HEK293T (cell line): ENCODE results near the gene TMEM134.

Source experiments
- CTCF ChIA-PET: fragments of 350-600 bp; formaldehyde crosslinking; extraction: SDS; loops from one replicate; lab custom pipeline; 2021; ENCODE audit warnings: antibody characterized with exemption, inconsistent platforms; lab: Yijun Ruan, JAX
- POLR2A ChIA-PET: fragments of 350-600 bp; formaldehyde crosslinking; extraction: SDS; loops from one replicate; lab custom pipeline; 2020; ENCODE audit warnings: antibody characterized with exemption, inconsistent platforms; lab: Yijun Ruan, JAX
- DNase-seq: peaks from one replicate; pipeline ENCODE4 v3.0.0; 2012; ENCODE audit warnings: mixed read lengths; ENCODE audit errors: extremely low spot score
- ARNT ChIP-seq: fragments of 450-650 bp; IDR thresholded peaks from 2 replicates; pipeline ENCODE4 v1.6.1; 2017; ENCODE audit warnings: mild to moderate bottlenecking
- BHLHE40 ChIP-seq: fragments of 450-650 bp; IDR thresholded peaks from 2 replicates; pipeline ENCODE4 v1.6.1; 2016; ENCODE audit warnings: mild to moderate bottlenecking, moderate library complexity, borderline replicate concordance
- CTBP1 ChIP-seq: fragments of 450-650 bp; IDR thresholded peaks from 2 replicates; pipeline ENCODE4 v1.6.1; 2016; ENCODE audit warnings: borderline replicate concordance
- ELF4 ChIP-seq: fragments of 450-650 bp; IDR thresholded peaks from 2 replicates; pipeline ENCODE4 v1.6.1; 2017; ENCODE audit warnings: antibody characterized with exemption
- FOXA1 ChIP-seq: fragments of 450-650 bp; IDR thresholded peaks from 2 replicates; pipeline ENCODE4 v1.6.1; 2016; ENCODE audit warnings: mild to moderate bottlenecking
- FOXK2 ChIP-seq: fragments of 450-650 bp; IDR thresholded peaks from 2 replicates; pipeline ENCODE4 v1.6.1; 2016; ENCODE audit warnings: mild to moderate bottlenecking
- FOXM1 ChIP-seq: fragments of 450-650 bp; IDR thresholded peaks from 2 replicates; pipeline ENCODE4 v1.6.1; 2017; ENCODE audit warnings: mild to moderate bottlenecking, borderline replicate concordance
- HDGF ChIP-seq: fragments of 450-650 bp; IDR thresholded peaks from 2 replicates; pipeline ENCODE4 v1.6.1; 2017; ENCODE audit warnings: antibody characterized with exemption, borderline replicate concordance
- L3MBTL2 ChIP-seq: fragments of 450-650 bp; conservative IDR thresholded peaks from 2 replicates; pipeline ENCODE4 v1.6.1; 2016; ENCODE audit warnings: mild to moderate bottlenecking
- LEF1 ChIP-seq: fragments of 450-650 bp; IDR thresholded peaks from 2 replicates; pipeline ENCODE4 v1.6.1; 2017; ENCODE audit warnings: mild to moderate bottlenecking, borderline replicate concordance
- NFRKB ChIP-seq: fragments of 450-650 bp; IDR thresholded peaks from 2 replicates; pipeline ENCODE4 v1.6.1; 2016; ENCODE audit warnings: mild to moderate bottlenecking, moderate library complexity
- PKNOX1 ChIP-seq: fragments of 450-650 bp; IDR thresholded peaks from 2 replicates; pipeline ENCODE4 v1.6.1; 2016
- SP1 ChIP-seq: fragments of 450-650 bp; IDR thresholded peaks from 2 replicates; pipeline ENCODE4 v1.6.1; 2017
- SUZ12 ChIP-seq: fragments of 450-650 bp; IDR thresholded peaks from 2 replicates; pipeline ENCODE4 v1.6.1; 2016; ENCODE audit warnings: mild to moderate bottlenecking
- TARDBP ChIP-seq: fragments of 450-650 bp; IDR thresholded peaks from 2 replicates; pipeline ENCODE4 v1.6.1; 2016
- ZNF384 ChIP-seq: fragments of 450-650 bp; IDR thresholded peaks from 2 replicates; pipeline ENCODE4 v1.6.1; 2016

Gene TMEM134

GRCh38 chr11:67492069-67492727, 23.1 kb upstream of the TMEM134 start:
- no peak for TF ChIP-seq FOXM1
- no peak for TF ChIP-seq LEF1
- TF ChIP-seq FOXA1, result no peak
- no peak for TF ChIP-seq BHLHE40
- no peak for TF ChIP-seq FOXK2
- TF ChIP-seq NFRKB, result no peak
- TF ChIP-seq SUZ12, result no peak
- no peak for TF ChIP-seq ELF4
- no peak for TF ChIP-seq HDGF
- no peak for TF ChIP-seq SP1
- no peak for TF ChIP-seq ZNF384
- no peak for TF ChIP-seq PKNOX1
- no peak for TF ChIP-seq ARNT
- no peak for DNase-seq
- ChIA-PET POLR2A (interaction anchor here (1.1 to 2.6 kb wide), 2 partner anchors 9 to 91 kb away, joined by 3 to 10 read pairs; partner anchors contain the start of genes AIP and PPP1CA), CTCF (no interaction called here)

- ChIA-PET CTCF (interaction anchor here (0.6 kb wide), 1 partner anchor 70 kb away, joined by 3 read pairs; no protein-coding TSS in a partner anchor), POLR2A (interaction anchor here (1.1 to 2.6 kb wide), 4 partner anchors 9 to 90 kb away, joined by 3 to 10 read pairs (median 3); partner anchors contain the start of genes AIP, PPP1CA and RPS6KB2)
- TF ChIP-seq NFRKB, result no peak
- TF ChIP-seq ZNF384, result no peak
- no peak for TF ChIP-seq FOXK2
- no peak for TF ChIP-seq HDGF
- no peak for TF ChIP-seq TARDBP
- no peak for TF ChIP-seq LEF1
- no peak for TF ChIP-seq BHLHE40
- TF ChIP-seq L3MBTL2, result no peak
- TF ChIP-seq ARNT, result no peak
- TF ChIP-seq PKNOX1, result no peak
- TF ChIP-seq FOXM1, result no peak
- no peak for DNase-seq
These were observed 22.4 kb upstream of the TMEM134 start for GRCh38 chr11:67491276-67492068.

- CTCF ChIA-PET, result interaction anchor here (0.6 kb wide), 1 partner anchor 70 kb away, joined by 3 read pairs; no protein-coding TSS in a partner anchor
- no peak for TF ChIP-seq NFRKB
- TF ChIP-seq ELF4, result no peak
- TF ChIP-seq LEF1, result no peak
- no peak for TF ChIP-seq FOXA1
- no peak for TF ChIP-seq ZNF384
- TF ChIP-seq BHLHE40, result no peak
- no peak for TF ChIP-seq L3MBTL2
- TF ChIP-seq SP1, result no peak
- TF ChIP-seq PKNOX1, result no peak
- no peak for TF ChIP-seq ARNT
- no peak for TF ChIP-seq TARDBP
- TF ChIP-seq CTBP1, result no peak
- no peak for TF ChIP-seq SUZ12
- no peak for TF ChIP-seq FOXM1
- TF ChIP-seq HDGF, result no peak
- no peak for TF ChIP-seq FOXK2
- POLR2A ChIA-PET, result interaction anchor here (1.4 to 2.6 kb wide), 3 partner anchors 8 to 89 kb away, joined by 3 to 10 read pairs (median 3); partner anchors contain the start of genes AIP, PPP1CA and RPS6KB2
- no peak for DNase-seq
These were observed 21.6 kb upstream of the TMEM134 start for GRCh38 chr11:67490727-67491065.

- no peak for TF ChIP-seq LEF1
- no peak for TF ChIP-seq FOXK2
- no peak for TF ChIP-seq ARNT
- no peak for TF ChIP-seq ELF4
- no peak for TF ChIP-seq NFRKB
- POLR2A ChIA-PET, result interaction anchor here (1.4 to 2.6 kb wide), 3 partner anchors 7 to 88 kb away, joined by 3 to 10 read pairs (median 3); partner anchors contain the start of genes AIP, PPP1CA and RPS6KB2
- CTCF ChIA-PET, result no interaction called here
- no peak for DNase-seq
These were observed 21.1 kb upstream of the TMEM134 start for GRCh38 chr11:67489885-67490726.

DNA sequence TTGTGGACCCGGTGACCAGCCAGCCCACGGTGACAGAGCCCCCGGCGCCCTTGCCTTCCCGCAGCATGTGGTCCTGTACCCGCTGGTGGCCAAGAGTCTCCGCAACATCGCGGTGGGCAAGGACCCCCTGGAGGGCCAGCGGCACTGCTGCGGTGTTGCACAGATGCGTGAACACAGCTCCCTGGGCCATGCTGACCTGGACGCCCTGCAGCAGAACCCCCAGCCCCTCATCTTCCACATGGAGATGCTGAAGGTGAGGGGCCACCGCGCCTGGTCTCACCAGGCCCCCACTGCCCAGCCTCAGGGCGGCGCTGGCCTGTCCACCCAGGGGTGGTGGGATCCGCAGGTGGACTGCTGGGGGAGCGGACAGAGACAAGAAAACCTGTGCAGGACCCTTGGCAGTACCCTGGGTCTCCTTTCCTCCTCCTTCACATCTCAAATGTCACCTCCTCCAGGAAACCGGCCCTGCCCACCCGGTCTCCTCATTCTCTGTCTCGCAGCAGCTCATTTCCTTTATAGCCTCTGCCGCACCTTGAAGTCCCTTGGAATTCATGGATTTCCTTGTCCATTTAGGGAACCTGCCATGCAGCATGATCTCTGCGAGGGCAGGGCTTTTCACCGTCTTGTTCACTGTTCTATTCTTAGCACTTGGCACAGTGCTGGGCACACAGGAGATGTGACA, 20.3 kb upstream of the TMEM134 start:
- TF ChIP-seq BHLHE40 (no peak), FOXA1 (no peak), ELF4 (no peak), NFRKB (no peak)
- POLR2A ChIA-PET, result no interaction called here
- DNase-seq, result no peak
- CTCF ChIA-PET, result no interaction called here
